HL-60/S4 treated with retinoic acid at 250 ng/mL for 4 days and 3 days (cell line): Measurements from ENCODE around the gene COPG2.
"Not testable (repeated sequence)": the region's sequence is repeated elsewhere in the genome, so short reads cannot be mapped to it uniquely, and the experiment has no call there.

Experiments
- in situ Hi-C: fragments of 300-500 bp; cut with MboI; formaldehyde crosslinking; loops from 2 replicates; pipeline ENCODE4 v1.7.0; 2022; ENCODE audit warnings: low sequenced_read_pairs

COPG2 gene

DNA sequence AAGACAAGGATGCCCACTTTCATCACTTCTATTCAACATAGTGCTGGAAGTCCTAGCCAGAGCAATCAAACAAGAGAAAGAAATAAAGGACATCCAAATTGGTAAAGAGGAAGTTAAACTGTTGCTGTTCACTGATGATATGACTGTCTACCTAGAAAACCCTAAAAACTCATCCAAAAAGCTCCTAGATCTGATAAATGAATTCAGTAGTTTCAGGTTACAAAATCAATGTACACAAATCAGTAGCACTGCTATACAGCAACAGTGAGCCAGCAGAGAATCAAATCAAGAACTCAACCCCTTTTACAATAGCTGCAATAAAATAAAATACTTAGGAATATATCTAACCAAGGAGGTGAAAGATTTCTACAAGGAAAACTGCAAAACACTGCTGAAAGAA is 98.4 kb downstream of the COPG2 start:
- in situ Hi-C loops, result not testable (repeated sequence)

DNA sequence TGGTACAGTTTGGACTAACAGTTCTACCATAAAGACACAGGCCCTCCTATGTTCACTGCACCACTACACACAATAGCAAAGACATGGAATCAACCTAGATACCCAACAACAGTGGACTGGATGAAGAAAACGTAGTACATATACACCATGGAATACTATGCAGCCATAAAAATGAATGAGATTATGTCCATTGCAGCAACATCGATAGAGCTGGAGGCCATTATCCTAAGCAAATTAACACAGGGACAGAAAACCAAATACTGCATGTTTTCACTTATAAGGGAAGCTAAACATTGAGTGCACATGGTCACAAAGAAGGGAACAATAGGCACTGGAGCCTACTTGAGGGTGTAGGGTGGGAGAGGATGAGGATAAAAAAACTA is 101.7 kb downstream of the COPG2 start:
- in situ Hi-C loops, result no loop called here

DNA sequence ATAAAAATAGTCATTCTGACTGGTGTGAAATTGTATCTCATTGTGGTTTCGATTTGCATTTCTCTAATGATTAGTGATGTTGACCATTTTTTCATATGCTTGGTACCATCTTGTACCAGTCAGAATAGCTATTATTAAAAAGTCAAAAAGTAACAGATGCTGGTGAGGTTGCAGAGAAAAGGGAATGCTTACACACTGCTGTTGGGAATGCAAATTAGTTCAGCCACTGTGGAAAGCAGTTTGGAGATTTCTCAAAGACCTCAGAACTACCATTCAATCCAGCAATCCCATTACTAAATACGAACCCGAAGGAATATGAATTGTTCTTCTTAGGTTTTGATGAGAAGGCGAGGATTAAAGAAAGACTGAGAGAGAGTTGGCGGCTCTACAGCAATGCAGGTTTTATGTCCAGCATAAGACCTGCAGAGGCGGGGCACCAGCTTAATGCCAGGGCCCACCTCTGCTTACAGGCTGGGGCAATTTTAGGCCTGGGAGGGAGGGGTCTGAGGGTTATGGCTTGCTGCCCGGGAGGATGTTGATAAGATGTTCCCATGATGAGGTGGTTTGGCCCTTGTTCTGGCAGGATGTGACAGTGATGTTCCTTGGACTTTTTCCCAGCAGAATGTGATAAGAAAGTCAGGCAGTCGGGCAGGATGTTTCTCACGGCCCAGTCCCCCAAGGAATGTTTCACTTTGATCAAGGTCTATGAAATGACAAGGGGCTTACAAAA is 102.2 kb downstream of the COPG2 start:
- in situ Hi-C loops, result no loop called here

DNA sequence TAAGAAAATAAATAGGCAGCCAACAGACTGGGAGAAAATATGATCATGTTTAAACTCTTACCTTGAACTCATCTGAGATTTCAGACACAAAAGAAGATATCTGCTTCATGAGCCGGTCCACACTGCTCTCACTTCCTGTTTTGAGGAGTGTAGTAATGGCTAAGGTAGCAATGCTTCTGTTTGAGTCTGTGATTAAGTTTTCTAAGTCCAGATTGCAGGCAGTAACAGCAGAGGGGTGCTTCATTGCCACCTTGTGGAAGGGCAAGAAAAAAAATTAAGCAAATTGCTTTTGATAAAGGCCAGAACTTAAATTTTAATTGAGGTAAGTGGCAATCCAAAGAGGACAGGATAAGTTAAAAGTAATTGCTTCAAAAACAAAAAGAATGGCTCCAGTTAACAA is 107.6 kb downstream of the COPG2 start:
- in situ Hi-C loops, result no loop called here

DNA sequence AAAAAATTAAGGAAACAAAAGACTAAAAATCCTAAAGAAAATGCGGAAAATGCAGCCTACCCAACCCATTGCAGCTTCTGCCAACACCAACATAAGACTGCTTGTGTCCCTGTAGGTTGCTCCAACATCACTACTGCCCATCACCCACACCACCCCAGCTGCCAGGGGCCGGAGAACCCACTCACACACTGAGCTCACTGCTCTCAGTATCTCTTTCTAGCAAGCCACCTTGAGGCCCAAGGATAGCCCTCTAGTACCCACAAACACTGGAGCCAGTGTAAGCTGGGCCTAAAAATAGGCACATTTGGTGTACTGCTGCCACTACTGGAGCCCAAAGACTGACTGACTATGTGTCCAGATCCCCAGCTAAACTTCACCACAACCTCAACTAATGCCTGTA is 109.4 kb downstream of the COPG2 start:
- in situ Hi-C loops, result no loop called here

GRCh38 chr7:130554481-130554880 is 114.1 kb downstream of the COPG2 start:
- in situ Hi-C loops, result no loop called here

- in situ Hi-C loops, result no loop called here
Measured at GRCh38 chr7:130553398-130554029, 115.0 kb downstream of the COPG2 start.

DNA sequence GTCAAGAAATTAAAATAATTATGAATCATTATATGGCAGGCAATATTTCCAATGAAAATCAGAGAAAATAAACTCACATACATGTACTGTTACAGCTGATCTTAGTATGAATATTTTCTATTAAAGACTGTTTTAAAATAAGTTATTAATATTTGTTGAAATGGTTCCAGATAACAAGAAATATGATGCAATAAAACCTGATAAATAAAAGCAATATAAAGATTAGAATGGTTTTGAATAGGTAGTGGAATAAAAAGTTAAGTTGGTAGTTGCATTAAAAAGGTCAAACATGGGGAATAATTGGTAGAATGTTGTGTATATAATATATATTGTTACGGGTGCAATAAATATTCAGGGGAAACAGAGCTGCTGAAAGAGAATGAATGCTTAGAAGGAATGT is 124.2 kb downstream of the COPG2 start:
- in situ Hi-C loops, result no loop called here

DNA sequence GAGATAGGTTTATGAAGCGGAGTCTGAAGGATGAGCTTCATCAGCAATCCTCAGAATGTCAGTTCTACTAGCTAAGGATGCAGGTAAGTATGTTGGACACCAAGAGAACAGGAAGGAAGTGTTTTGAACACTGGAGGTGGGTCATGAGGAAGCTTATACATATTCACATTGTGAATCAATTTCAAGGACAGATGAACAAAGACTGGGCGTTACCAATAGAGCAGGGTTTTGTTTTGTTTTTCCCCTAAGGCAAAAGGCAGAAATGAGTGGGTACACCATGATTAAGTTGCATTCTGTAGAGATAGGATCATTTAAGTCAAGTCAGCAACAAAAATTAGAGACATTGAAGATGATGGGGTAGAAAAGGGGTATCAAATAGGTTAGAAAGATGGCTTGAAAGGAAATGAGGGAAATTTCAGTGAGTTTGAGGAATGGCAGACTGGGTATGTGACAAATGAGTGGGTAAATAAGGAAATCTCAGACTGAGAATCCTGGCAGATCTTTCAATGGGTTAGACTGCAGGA is 125.0 kb downstream of the COPG2 start:
- in situ Hi-C loops, result no loop called here

GRCh38 chr7:130542297-130542696 is 126.3 kb downstream of the COPG2 start:
- in situ Hi-C loops, result not testable (repeated sequence)

DNA sequence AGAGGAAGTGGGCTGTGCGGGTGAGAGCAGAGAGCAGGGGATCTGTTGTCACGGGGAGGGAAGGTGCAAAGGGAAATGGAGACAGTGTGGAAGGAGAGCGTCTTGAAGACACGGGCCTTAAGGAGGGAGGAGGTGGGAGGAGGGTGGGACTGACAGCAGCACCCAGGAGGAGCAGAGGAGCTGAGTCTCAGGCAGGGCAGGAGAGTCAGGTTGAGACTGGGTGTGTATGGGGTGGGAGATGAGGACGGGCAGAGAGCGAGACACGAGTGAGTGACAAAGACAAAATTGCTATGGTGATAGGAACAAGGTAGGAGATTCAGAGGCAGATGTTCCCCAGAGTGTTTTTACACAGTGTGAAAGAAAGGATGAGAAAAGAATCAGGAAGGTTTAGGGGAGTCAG is 127.3 kb downstream of the COPG2 start:
- in situ Hi-C loops, result not testable (repeated sequence)

- in situ Hi-C loops, result not testable (repeated sequence)
Measured at GRCh38 chr7:130537894-130538293, 130.7 kb downstream of the COPG2 start.

- in situ Hi-C loops, result no loop called here
Measured at GRCh38 chr7:130529417-130529816, 139.1 kb downstream of the COPG2 start.

DNA sequence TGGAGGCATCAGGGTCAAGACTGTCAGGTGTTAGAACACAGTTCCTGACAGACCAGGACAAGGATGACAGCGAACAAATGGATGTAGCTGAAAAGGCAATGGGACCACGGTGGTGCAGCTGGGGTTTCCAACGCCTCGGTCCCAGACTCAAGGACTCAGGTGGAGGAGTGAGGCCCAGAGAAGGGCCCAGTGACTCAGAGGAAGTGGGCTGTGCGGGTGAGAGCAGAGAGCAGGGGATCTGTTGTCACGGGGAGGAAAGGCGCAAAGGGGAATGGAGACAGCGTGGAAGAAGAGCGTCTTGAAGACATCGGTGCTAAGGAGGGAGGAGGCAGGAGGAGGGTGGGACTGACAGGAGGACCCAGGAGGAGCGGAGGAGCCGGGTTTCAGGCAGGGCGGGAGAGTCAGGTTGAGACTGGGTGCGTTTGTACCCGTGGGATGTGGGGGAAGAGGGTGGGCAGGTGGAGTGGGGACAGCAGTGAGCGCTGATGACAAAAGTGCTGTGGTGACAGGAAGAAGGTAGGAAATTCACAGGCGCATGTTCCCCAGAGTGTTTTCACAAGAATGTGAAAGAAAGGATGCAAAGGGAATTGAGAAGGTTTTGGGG is 140.7 kb downstream of the COPG2 start:
- in situ Hi-C loops, result not testable (repeated sequence)

DNA sequence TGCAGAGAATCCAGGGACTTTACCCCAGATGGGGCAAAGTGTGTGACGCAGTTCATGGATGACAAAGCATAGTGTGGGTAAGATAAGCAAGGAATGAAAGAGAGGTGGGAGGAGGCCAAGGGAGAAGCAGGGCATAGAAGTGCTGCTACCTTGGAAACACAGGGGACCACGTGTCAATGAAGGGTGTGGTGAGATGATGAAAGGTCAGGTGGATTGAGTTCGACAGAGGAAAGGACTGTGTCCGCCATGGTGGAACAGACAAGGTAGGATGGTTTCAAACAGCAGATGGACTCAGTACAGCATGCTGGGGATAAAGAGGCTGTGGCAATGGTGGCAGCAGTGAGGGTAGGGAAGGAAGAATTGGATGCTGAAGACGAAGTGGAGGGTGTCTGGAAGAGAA is 143.9 kb downstream of the COPG2 start:
- in situ Hi-C loops, result no loop called here

DNA sequence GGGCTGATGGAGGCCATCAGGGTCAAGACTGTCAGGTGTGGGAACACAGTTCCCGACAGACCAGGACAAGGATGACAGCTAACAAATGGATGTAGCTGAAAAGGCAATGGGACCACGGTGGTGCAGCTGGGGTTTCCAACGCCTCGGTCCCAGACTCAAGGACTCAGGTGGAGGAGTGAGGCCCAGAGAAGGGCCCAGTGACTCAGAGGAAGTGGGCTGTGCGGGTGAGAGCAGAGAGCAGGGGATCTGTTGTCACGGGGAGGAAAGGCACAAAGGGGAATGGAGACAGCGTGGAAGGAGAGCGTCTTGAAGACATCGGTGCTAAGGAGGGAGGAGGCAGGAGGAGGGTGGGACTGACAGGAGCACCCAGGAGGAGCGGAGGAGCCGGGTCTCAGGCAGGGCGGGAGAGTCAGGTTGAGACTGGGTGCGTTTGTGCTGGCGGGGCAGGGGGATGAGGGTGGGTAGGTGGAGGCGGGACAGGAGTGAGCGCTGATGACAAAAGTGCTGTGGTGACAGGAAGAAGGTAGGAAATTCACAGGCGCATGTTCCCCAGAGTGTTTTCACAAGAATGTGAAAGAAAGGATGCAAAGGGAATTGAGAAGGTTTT is 144.9 kb downstream of the COPG2 start:
- in situ Hi-C loops, result not testable (repeated sequence)

GRCh38 chr7:130521258-130521951 is 147.1 kb downstream of the COPG2 start:
- in situ Hi-C loops, result no loop called here

- in situ Hi-C loops, result no loop called here
Measured at GRCh38 chr7:130515315-130516040, 153.1 kb downstream of the COPG2 start.

GRCh38 chr7:130513447-130513846 is 155.1 kb downstream of the COPG2 start:
- in situ Hi-C loops, result no loop called here

- in situ Hi-C loops, result not testable (repeated sequence)
Measured at GRCh38 chr7:130512038-130512437, 156.5 kb downstream of the COPG2 start.
